Ovary (tissue), 3 donors: ENCODE results near the gene OSBPL1A.

Experiments
- POLR2A ChIP-seq: fragments of 450-650 bp; IDR thresholded peaks from one replicate; pipeline ENCODE4 v1.6.1; 2017; ENCODE audit warnings: antibody characterized with exemption, mild to moderate bottlenecking, moderate library complexity
- TF ChIP-seq, protein P1 (sequence below), 3 donors: fragments of 450-650 bp in 2 of 3; fragments of 200-600 bp in 1 of 3; IDR thresholded peaks; one replicate each; pipeline versions ENCODE4 v1.5.1 to v1.8.0; 2016 to 2022; ENCODE audit warnings: antibody characterized with exemption in 3 of 3, mild to moderate bottlenecking in 1 of 3
- donor health status: DM: no; HTN: no; CAD: no.

DNA sequence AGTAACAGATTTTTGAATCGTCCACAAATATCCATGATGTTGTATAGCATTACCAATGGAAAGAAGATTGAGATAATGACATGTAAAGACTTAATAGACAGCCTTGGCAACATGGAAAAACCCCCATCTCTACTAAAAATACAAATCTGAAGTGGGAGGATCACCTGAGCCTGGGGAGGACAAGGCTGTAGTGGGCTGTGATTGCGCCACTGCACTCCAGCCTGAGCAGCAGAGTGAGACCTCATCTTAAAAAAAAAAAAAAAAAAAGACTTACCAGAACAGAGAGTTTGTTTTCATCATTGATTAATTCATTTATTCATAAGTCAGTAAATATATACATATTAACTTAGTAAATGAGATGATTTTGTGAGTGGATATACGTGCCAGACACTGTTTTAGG is 7.0 kb upstream of the OSBPL1A start:
- TF ChIP-seq, protein P1, sequence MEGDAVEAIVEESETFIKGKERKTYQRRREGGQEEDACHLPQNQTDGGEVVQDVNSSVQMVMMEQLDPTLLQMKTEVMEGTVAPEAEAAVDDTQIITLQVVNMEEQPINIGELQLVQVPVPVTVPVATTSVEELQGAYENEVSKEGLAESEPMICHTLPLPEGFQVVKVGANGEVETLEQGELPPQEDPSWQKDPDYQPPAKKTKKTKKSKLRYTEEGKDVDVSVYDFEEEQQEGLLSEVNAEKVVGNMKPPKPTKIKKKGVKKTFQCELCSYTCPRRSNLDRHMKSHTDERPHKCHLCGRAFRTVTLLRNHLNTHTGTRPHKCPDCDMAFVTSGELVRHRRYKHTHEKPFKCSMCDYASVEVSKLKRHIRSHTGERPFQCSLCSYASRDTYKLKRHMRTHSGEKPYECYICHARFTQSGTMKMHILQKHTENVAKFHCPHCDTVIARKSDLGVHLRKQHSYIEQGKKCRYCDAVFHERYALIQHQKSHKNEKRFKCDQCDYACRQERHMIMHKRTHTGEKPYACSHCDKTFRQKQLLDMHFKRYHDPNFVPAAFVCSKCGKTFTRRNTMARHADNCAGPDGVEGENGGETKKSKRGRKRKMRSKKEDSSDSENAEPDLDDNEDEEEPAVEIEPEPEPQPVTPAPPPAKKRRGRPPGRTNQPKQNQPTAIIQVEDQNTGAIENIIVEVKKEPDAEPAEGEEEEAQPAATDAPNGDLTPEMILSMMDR (IDR thresholded peaks at IDR 0.05): no peak
- TF ChIP-seq POLR2A: no peak
